HG03108 (cell line): Measurements from ENCODE around the gene MYOM1.

Experiments used
- ATAC-seq: cut with Tn5 transposase; IDR thresholded peaks from one replicate; pipeline ENCODE4 v1.9.1; 2021; ENCODE audit warnings: moderate library complexity; ENCODE audit not compliant: unreplicated experiment

Gene MYOM1

GRCh38 chr18:3190610-3191009 lies 29.2 kb downstream of the MYOM1 start:
- ATAC-seq: no peak

GRCh38 chr18:3189884-3190283 lies 29.9 kb downstream of the MYOM1 start:
- no peak for ATAC-seq

- no peak for ATAC-seq
These were observed 32.8 kb downstream of the MYOM1 start for GRCh38 chr18:3186678-3187658.

- no peak for ATAC-seq
These were observed 35.3 kb downstream of the MYOM1 start for GRCh38 chr18:3184275-3184963.

GRCh38 chr18:3183103-3183717 lies 36.6 kb downstream of the MYOM1 start:
- no peak for ATAC-seq

GRCh38 chr18:3180325-3180724 lies 39.4 kb downstream of the MYOM1 start:
- ATAC-seq: no peak

GRCh38 chr18:3179430-3180089 lies 40.2 kb downstream of the MYOM1 start:
- peak; percentile 58 for ATAC-seq

- ATAC-seq: peak; percentile 77
These were observed 41.7 kb downstream of the MYOM1 start for GRCh38 chr18:3177902-3178687.

GRCh38 chr18:3175195-3175758 lies 44.5 kb downstream of the MYOM1 start:
- no peak for ATAC-seq

- no peak for ATAC-seq
These were observed 47.7 kb downstream of the MYOM1 start for GRCh38 chr18:3172097-3172496.

- no peak for ATAC-seq
These were observed 48.1 kb downstream of the MYOM1 start for GRCh38 chr18:3171631-3172030.

GRCh38 chr18:3170441-3171161 lies 49.2 kb downstream of the MYOM1 start:
- no peak for ATAC-seq

- no peak for ATAC-seq
These were observed 55.4 kb downstream of the MYOM1 start for GRCh38 chr18:3164381-3164780.

- ATAC-seq: no peak
These were observed 55.8 kb downstream of the MYOM1 start for GRCh38 chr18:3163968-3164367.

- ATAC-seq: no peak
These were observed 57.6 kb downstream of the MYOM1 start for GRCh38 chr18:3162181-3162580.

GRCh38 chr18:3159830-3160229 lies 59.9 kb downstream of the MYOM1 start:
- no peak for ATAC-seq

- ATAC-seq: no peak
These were observed 62.2 kb downstream of the MYOM1 start for GRCh38 chr18:3157606-3158005.

- no peak for ATAC-seq
These were observed 62.7 kb downstream of the MYOM1 start for GRCh38 chr18:3157086-3157485.

- no peak for ATAC-seq
These were observed 63.5 kb downstream of the MYOM1 start for GRCh38 chr18:3156325-3156640.
